HPDE6-E6E7 (cell line): ENCODE measurements around the gene RNF148.
"Not testable (repeated sequence)": the region's sequence is repeated elsewhere in the genome, so short reads cannot be mapped to it uniquely, and the experiment has no call there.

Experiments used
- DNase-seq: peaks from one replicate; pipeline ENCODE4 v3.0.0; 2011; ENCODE audit warnings: missing footprints; ENCODE audit errors: extremely low spot score

RNF148 gene

GRCh38 chr7:122691569-122692235 lies 11.0 kb downstream of the RNF148 start:
- no peak for DNase-seq

- no peak for DNase-seq
Measured at GRCh38 chr7:122689346-122690109, 13.2 kb downstream of the RNF148 start.

GRCh38 chr7:122688400-122688998 lies 14.2 kb downstream of the RNF148 start:
- DNase-seq = no peak

- DNase-seq = no peak
Measured at GRCh38 chr7:122686360-122686878, 16.3 kb downstream of the RNF148 start.

GRCh38 chr7:122684504-122684903 lies 18.2 kb downstream of the RNF148 start:
- no peak for DNase-seq

- DNase-seq = no peak
Measured at GRCh38 chr7:122682815-122683550, 19.7 kb downstream of the RNF148 start.

GRCh38 chr7:122681186-122681585 lies 21.5 kb downstream of the RNF148 start:
- DNase-seq = not testable (repeated sequence)

- no peak for DNase-seq
Measured at GRCh38 chr7:122679813-122680212, 22.9 kb downstream of the RNF148 start.

- DNase-seq = not testable (repeated sequence)
Measured at GRCh38 chr7:122679269-122679709, 23.4 kb downstream of the RNF148 start.

- DNase-seq = no peak
Measured at GRCh38 chr7:122677149-122677548, 25.6 kb downstream of the RNF148 start.

- no peak for DNase-seq
Measured at GRCh38 chr7:122676466-122676865, 26.3 kb downstream of the RNF148 start.

GRCh38 chr7:122675621-122676020 lies 27.1 kb downstream of the RNF148 start:
- DNase-seq = no peak

- no peak for DNase-seq
Measured at GRCh38 chr7:122675011-122675410, 27.7 kb downstream of the RNF148 start.

GRCh38 chr7:122674502-122674901 lies 28.2 kb downstream of the RNF148 start:
- no peak for DNase-seq

GRCh38 chr7:122673951-122674350 lies 28.8 kb downstream of the RNF148 start:
- no peak for DNase-seq

GRCh38 chr7:122672536-122672935 lies 30.2 kb downstream of the RNF148 start:
- no peak for DNase-seq

- DNase-seq = no peak
Measured at GRCh38 chr7:122663733-122664132, 39.0 kb downstream of the RNF148 start.

GRCh38 chr7:122658856-122659255 lies 43.9 kb downstream of the RNF148 start:
- no peak for DNase-seq

- no peak for DNase-seq
Measured at GRCh38 chr7:122653685-122654084, 49.0 kb downstream of the RNF148 start.

- no peak for DNase-seq
Measured at GRCh38 chr7:122652876-122653275, 49.8 kb downstream of the RNF148 start.
